Lung (tissue), 12 donors: ENCODE results near the gene SMOC1. TPM values are rescaled to one million over a fixed set of nuclear protein-coding genes. Genes with fewer than 3 reads are reported as not detected.

Experiments
- ATAC-seq: fragments of 200-7000 bp; cut with Tn5 transposase; one replicate; pipeline ENCODE4 v1.9.1; 2020; ENCODE audit warnings: moderate number of reproducible peaks; ENCODE audit not compliant: insufficient read depth, low FRiP score
- DNase-seq, 3 donors: peaks; one replicate each; pipeline ENCODE4 v3.0.0-alpha.2; 2013 to 2017
- H3K27ac ChIP-seq, 2 donors: one replicate each; pipeline ENCODE4 v1.5.1; 2013; ENCODE audit warnings: mild to moderate bottlenecking in 2 of 2, moderate library complexity in 2 of 2, control low read depth in 1 of 2, inconsistent platforms in 1 of 2, low read depth in 1 of 2, low read length in 1 of 2
- H3K27me3 ChIP-seq, 3 donors: one replicate each; pipeline ENCODE4 v1.5.1; 2013; ENCODE audit warnings: low read length in 2 of 3; ENCODE audit not compliant: control insufficient read depth in 3 of 3, insufficient read depth in 3 of 3
- H3K36me3 ChIP-seq, 4 donors: one replicate each; pipeline ENCODE4 v1.5.1; 2013; ENCODE audit warnings: low read length in 4 of 4, mild to moderate bottlenecking in 1 of 4, moderate library complexity in 1 of 4; ENCODE audit not compliant: control insufficient read depth in 4 of 4, insufficient read depth in 4 of 4
- H3K4me1 ChIP-seq, 5 donors: one replicate each; pipeline ENCODE4 v1.5.1; 2013; ENCODE audit warnings: low read length in 5 of 5, mild to moderate bottlenecking in 2 of 5, moderate library complexity in 1 of 5; ENCODE audit not compliant: control insufficient read depth in 5 of 5, insufficient read depth in 5 of 5
- H3K4me3 ChIP-seq: one replicate; pipeline ENCODE4 v1.5.1; 2013; ENCODE audit warnings: mild to moderate bottlenecking, control low read depth, moderate library complexity
- H3K9ac ChIP-seq, 2 donors: one replicate each; pipeline ENCODE4 v1.5.1; 2013; ENCODE audit warnings: low read length in 2 of 2, control low read depth in 1 of 2; ENCODE audit not compliant: insufficient read depth in 1 of 2
- H3K9me3 ChIP-seq, 4 donors: one replicate each; pipeline ENCODE4 v1.5.1; 2013; ENCODE audit warnings: low read length in 3 of 4, mild to moderate bottlenecking in 1 of 4, moderate library complexity in 1 of 4; ENCODE audit not compliant: control insufficient read depth in 4 of 4, insufficient read depth in 3 of 4
- CTCF ChIP-seq: IDR thresholded peaks from 2 replicates; pipeline ENCODE4 v1.5.1; 2012; ENCODE audit warnings: mild to moderate bottlenecking; ENCODE audit errors: control extremely low read depth, extremely low read depth
- WGBS, 2 donors: extraction: QIAGEN DNeasy Blood & Tissue Kit; methylation state at CpG; one replicate each; pipeline ENCODE4 v1.1.7; 2013; 5-methylcytosine and 5-hydroxymethylcytosine counted together
- polyA plus RNA-seq, 2 donors: library from polyadenylated mRNA; stranded (reverse); fragments of 200-250 nt; gene quantifications; one replicate each; pipeline ENCODE4 v1.2.1, GENCODE V29; 2013
- total RNA-seq, 2 donors: library from RNA; depleted of rRNA in 1 of 2; stranded (reverse); fragments of >200 nt in 1 of 2; gene quantifications; one replicate each; pipeline ENCODE4 v1.2.1, GENCODE V29; 2014 to 2021
- donor health status: control.
- donor health status: control.
- donor health status: Bipolar disorder and iron deficiency.
- donor health status: healthy.
- donor health status: DM: yes; HTN: yes; CAD: no.

SMOC1 gene
- total and polyA plus RNA-seq, 4 donors = 0.52 to 1.9 (median 1.1) TPM

DNA sequence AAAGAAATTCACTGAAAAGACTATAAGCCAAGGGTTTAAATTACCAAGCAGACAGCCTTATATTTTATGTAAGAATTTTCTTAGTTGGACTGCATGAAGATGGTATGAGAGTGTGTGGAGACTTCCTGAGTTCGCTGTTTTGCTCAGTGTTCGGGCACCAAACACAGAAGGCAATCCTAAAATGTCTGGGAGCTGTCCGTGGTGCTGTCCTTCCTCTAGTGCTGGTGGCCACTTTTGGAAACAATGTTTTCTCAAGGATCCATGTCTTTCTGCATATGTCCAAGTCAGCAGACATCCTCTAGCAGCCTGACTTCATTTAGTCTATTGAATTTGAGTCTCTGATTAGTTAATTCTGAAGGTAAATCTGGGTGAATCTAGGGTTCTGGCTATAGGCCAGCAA lies 173.8 kb downstream of the SMOC1 start:
- ATAC-seq = no peak

DNA sequence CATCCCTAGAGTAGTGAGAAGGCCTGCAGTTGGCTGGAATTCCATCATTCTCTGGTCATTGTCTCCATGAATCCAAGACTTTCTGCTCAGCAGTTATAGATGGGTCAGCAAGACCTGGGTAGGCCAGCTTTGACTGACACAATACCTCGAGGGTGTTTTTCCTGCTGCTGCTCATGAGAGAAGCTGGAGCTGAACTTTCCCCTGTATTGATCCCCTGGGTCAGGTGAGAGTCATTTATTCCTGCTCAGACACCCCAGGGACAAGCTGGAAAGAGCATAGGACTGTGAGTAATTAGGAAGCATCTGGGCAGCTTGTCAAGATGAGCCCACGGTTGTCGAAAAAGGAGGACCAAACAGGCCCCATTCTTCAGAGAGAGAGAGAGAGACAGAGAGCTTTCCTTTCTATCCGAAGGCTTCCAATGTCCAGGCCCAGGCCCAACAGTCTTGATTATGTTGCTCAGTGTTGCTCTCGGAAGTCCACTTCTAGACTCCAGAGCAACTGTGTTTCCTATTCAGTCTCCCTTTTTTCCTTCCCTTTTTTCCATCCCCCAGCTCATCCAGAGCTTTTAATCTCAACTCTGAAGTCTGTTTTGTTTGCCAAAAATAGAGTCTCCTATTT lies 178.4 kb downstream of the SMOC1 start:
- Histone ChIP-seq H3K27ac (no peak overlapping the region), H3K4me3 (no peak overlapping the region), H3K36me3 (no peaks in the 10 kb centered on the region), H3K4me1 (no peaks in the 10 kb centered on the region), H3K9ac (no peak overlapping the region), H3K27me3 (no peaks in the 10 kb centered on the region), H3K9me3 (peaks cover 0 to 2% (median 0%) of the 10 kb centered on the region in 4 donors)
- DNase-seq = no peak
- no peak for ATAC-seq
- 81 to 85% methylated on average over 5 of the region's 5 CpGs for WGBS, 2 donors
- no peak for TF ChIP-seq CTCF

More for the DNA sequence above, 173.8 kb downstream of the SMOC1 start:
- no peak overlapping the region for H3K4me3 ChIP-seq
- H3K27ac ChIP-seq = no peak overlapping the region
- no peak overlapping the region for H3K9ac ChIP-seq
- no peaks in the 10 kb centered on the region for H3K4me1 ChIP-seq
- no peaks in the 10 kb centered on the region for H3K27me3 ChIP-seq
- 51 to 61% methylated on average over 3 of the region's 3 CpGs for WGBS, 2 donors
- no peaks in the 10 kb centered on the region for H3K36me3 ChIP-seq
- no peaks in the 10 kb centered on the region for H3K9me3 ChIP-seq
- no peak for TF ChIP-seq CTCF
- DNase-seq = peak; percentile 54 to 78 (median 55)

- WGBS, 2 donors = 83% methylated on average over 2 of the region's 2 CpGs
- ATAC-seq = no peak
Observed at GRCh38 chr14:70059545-70059944, 180.3 kb downstream of the SMOC1 start.

More at GRCh38 chr14:70059545-70059944, 180.3 kb downstream of the SMOC1 start:
- Histone ChIP-seq H3K4me1 (no peaks in the 10 kb centered on the region), H3K9ac (no peak overlapping the region), H3K9me3 (peaks cover 0 to 4% (median 0%) of the 10 kb centered on the region in 4 donors), H3K27ac (no peak overlapping the region), H3K4me3 (no peak overlapping the region), H3K36me3 (no peaks in the 10 kb centered on the region), H3K27me3 (no peaks in the 10 kb centered on the region)
- no peak for DNase-seq
- no peak for TF ChIP-seq CTCF
